H9 (cell line): ENCODE results near the gene APBB2. TPM values are rescaled to one million over a fixed set of nuclear protein-coding genes. Genes with fewer than 3 reads are reported as not detected.

Experiments
- DNase-seq: peaks from one replicate; pipeline ENCODE4 v3.0.0-alpha.2; 2017
- H2AFZ ChIP-seq: one replicate; pipeline ENCODE4 v1.6.1; 2013; ENCODE audit warnings: mild to moderate bottlenecking, low read length, control low read depth, moderate library complexity
- H2AK5ac ChIP-seq: 2 replicates; pipeline ENCODE4 v1.6.1; 2013; ENCODE audit warnings: low read length, control low read depth, mixed read lengths; ENCODE audit not compliant: insufficient read length
- H2BK120ac ChIP-seq: one replicate; pipeline ENCODE4 v1.6.1; 2013; ENCODE audit warnings: low read depth, mild to moderate bottlenecking, low read length, control low read depth, inconsistent platforms; ENCODE audit not compliant: poor library complexity, severe bottlenecking
- H2BK12ac ChIP-seq: 2 replicates; pipeline ENCODE4 v1.6.1; 2013; ENCODE audit warnings: low read length, control low read depth, mixed read lengths, low read depth; ENCODE audit not compliant: insufficient read length
- H2BK15ac ChIP-seq: 2 replicates; pipeline ENCODE4 v1.6.1; 2013; ENCODE audit warnings: low read depth, low read length, control low read depth
- H2BK20ac ChIP-seq: one replicate; pipeline ENCODE4 v1.6.1; 2013; ENCODE audit warnings: low read depth, mild to moderate bottlenecking, low read length, control low read depth, inconsistent platforms; ENCODE audit not compliant: poor library complexity, severe bottlenecking
- H2BK5ac ChIP-seq: 2 replicates; pipeline ENCODE4 v1.6.1; 2013; ENCODE audit warnings: low read length, control low read depth, mixed read lengths; ENCODE audit not compliant: insufficient read length
- H3K14ac ChIP-seq: 2 replicates; pipeline ENCODE4 v1.6.1; 2013; ENCODE audit warnings: low read length, control low read depth; ENCODE audit not compliant: insufficient read depth
- H3K18ac ChIP-seq: 2 replicates; pipeline ENCODE4 v1.6.1; 2013; ENCODE audit warnings: low read depth, mild to moderate bottlenecking, mixed read lengths, low read length, control low read depth; ENCODE audit not compliant: insufficient read length
- H3K23ac ChIP-seq: 2 replicates; pipeline ENCODE4 v1.6.1; 2013; ENCODE audit warnings: low read length, control low read depth, mixed read lengths, low read depth; ENCODE audit not compliant: insufficient read length
- H3K23me2 ChIP-seq: 2 replicates; pipeline ENCODE4 v1.6.1; 2013; ENCODE audit warnings: low read depth, mild to moderate bottlenecking, mixed read lengths, low read length, control low read depth; ENCODE audit not compliant: insufficient read length, poor library complexity, severe bottlenecking
- H3K27ac ChIP-seq: 2 replicates; pipeline ENCODE4 v1.5.1; 2013; ENCODE audit warnings: low read length, control low read depth, mixed read lengths, low read depth; ENCODE audit not compliant: insufficient read length
- H3K27me3 ChIP-seq: 2 replicates; pipeline ENCODE4 v1.6.1; 2013; ENCODE audit warnings: low read length, control low read depth, inconsistent platforms; ENCODE audit not compliant: insufficient read depth
- H3K4ac ChIP-seq: 2 replicates; pipeline ENCODE4 v1.6.1; 2013; ENCODE audit warnings: low read depth, mild to moderate bottlenecking, control low read depth, inconsistent platforms, low read length, moderate library complexity
- H3K4me1 ChIP-seq: 2 replicates; pipeline ENCODE4 v1.6.1; 2013; ENCODE audit warnings: low read length, control low read depth, inconsistent platforms; ENCODE audit not compliant: insufficient read depth
- H3K4me2 ChIP-seq: 2 replicates; pipeline ENCODE4 v1.6.1; 2013; ENCODE audit warnings: low read length, control low read depth, mixed read lengths; ENCODE audit not compliant: insufficient read length, insufficient read depth
- H3K56ac ChIP-seq: 2 replicates; pipeline ENCODE4 v1.6.1; 2013; ENCODE audit warnings: low read depth, mild to moderate bottlenecking, mixed read lengths, low read length, control low read depth; ENCODE audit not compliant: insufficient read length
- H3K79me1 ChIP-seq: 2 replicates; pipeline ENCODE4 v1.6.1; 2013; ENCODE audit warnings: low read depth, mild to moderate bottlenecking, moderate library complexity, low read length, control low read depth, inconsistent platforms; ENCODE audit not compliant: insufficient read depth, poor library complexity, severe bottlenecking
- H3K79me2 ChIP-seq: 2 replicates; pipeline ENCODE4 v1.6.1; 2013; ENCODE audit warnings: low read length, control low read depth, inconsistent platforms; ENCODE audit not compliant: insufficient read depth
- H3K9ac ChIP-seq: 2 replicates; pipeline ENCODE4 v1.6.1; 2013; ENCODE audit warnings: low read length, control low read depth, mixed read lengths; ENCODE audit not compliant: insufficient read length; ENCODE audit errors: extremely low read depth
- H3K9me3 ChIP-seq: one replicate; pipeline ENCODE4 v1.6.1; 2013; ENCODE audit warnings: low read depth, low read length, inconsistent platforms; ENCODE audit not compliant: control insufficient read depth
- H3T11ph ChIP-seq: one replicate; pipeline ENCODE4 v1.6.1; 2013; ENCODE audit warnings: mild to moderate bottlenecking, low read length, control low read depth, inconsistent platforms
- H4K20me1 ChIP-seq: one replicate; pipeline ENCODE4 v1.6.1; 2013; ENCODE audit not compliant: control insufficient read depth, insufficient read length, insufficient read depth
- H4K5ac ChIP-seq: 2 replicates; pipeline ENCODE4 v1.6.1; 2013; ENCODE audit warnings: low read depth, mild to moderate bottlenecking, mixed read lengths, low read length, control low read depth; ENCODE audit not compliant: insufficient read length
- H4K8ac ChIP-seq: replicated peaks from 2 replicates; pipeline ENCODE4 v1.6.1; 2013; ENCODE audit warnings: low read length, control low read depth, mixed read lengths, low read depth; ENCODE audit not compliant: insufficient read length
- H4K91ac ChIP-seq: 2 replicates; pipeline ENCODE4 v1.6.1; 2013; ENCODE audit warnings: low read depth, mild to moderate bottlenecking, moderate library complexity, mixed read lengths, low read length, control low read depth; ENCODE audit not compliant: insufficient read length
- H3K27ac Mint-ChIP-seq, 3 experiments: 2 replicates in 2 of 3; 3 replicates in 1 of 3; pipeline ENCODE4 v1.8.0; 2020 to 2021; ENCODE audit warnings: mixed read lengths in 3 of 3, mild to moderate bottlenecking in 1 of 3, moderate library complexity in 1 of 3
- H3K27me3 Mint-ChIP-seq: 2 replicates; pipeline ENCODE4 v1.8.0; 2021; ENCODE audit warnings: low read depth, mild to moderate bottlenecking, moderate library complexity, mixed read lengths
- H3K36me3 Mint-ChIP-seq, 3 experiments: 2 replicates in 2 of 3; 3 replicates in 1 of 3; pipeline ENCODE4 v1.8.0; 2020 to 2021; ENCODE audit warnings: low read depth in 3 of 3, mixed read lengths in 3 of 3; ENCODE audit not compliant: insufficient read depth in 1 of 3
- H3K4me1 Mint-ChIP-seq, 2 experiments: 2 replicates each; pipeline ENCODE4 v1.8.0; 2020; ENCODE audit warnings: mixed read lengths in 2 of 2
- H3K4me3 Mint-ChIP-seq, 2 experiments: 2 replicates in 1 of 2; 3 replicates in 1 of 2; pipeline ENCODE4 v1.8.0; 2020 to 2021; ENCODE audit warnings: mild to moderate bottlenecking in 2 of 2, mixed read lengths in 2 of 2, moderate library complexity in 1 of 2
- H3K9me3 Mint-ChIP-seq, 2 experiments: 2 replicates in 1 of 2; 3 replicates in 1 of 2; pipeline ENCODE4 v1.8.0; 2020; ENCODE audit warnings: mild to moderate bottlenecking in 2 of 2, mixed read lengths in 2 of 2, moderate library complexity in 1 of 2
- WGBS: extraction: QIAGEN DNeasy Blood & Tissue Kit; methylation state at CpG from one replicate; pipeline ENCODE4 v1.1.7; 2013; ENCODE audit warnings: missing lambda C conversion rate, low lambda C conversion rate, mixed read lengths; ENCODE audit not compliant: insufficient read length; ENCODE audit errors: extremely low coverage; 5-methylcytosine and 5-hydroxymethylcytosine counted together
- total RNA-seq: library from RNA; stranded (reverse); gene quantifications from 2 replicates; pipeline ENCODE4 v1.2.1, GENCODE V29; 2021
- TF ChIP-seq, protein P1 (sequence below): fragments of 200-600 bp; sonication (generic); conservative IDR thresholded peaks from 3 replicates; pipeline ENCODE4 v1.8.0; 2021; ENCODE audit warnings: antibody characterized with exemption, mild to moderate bottlenecking

The APBB2 gene
- total RNA-seq, 1 experiment from 2014 or later: 39.6 TPM

DNA sequence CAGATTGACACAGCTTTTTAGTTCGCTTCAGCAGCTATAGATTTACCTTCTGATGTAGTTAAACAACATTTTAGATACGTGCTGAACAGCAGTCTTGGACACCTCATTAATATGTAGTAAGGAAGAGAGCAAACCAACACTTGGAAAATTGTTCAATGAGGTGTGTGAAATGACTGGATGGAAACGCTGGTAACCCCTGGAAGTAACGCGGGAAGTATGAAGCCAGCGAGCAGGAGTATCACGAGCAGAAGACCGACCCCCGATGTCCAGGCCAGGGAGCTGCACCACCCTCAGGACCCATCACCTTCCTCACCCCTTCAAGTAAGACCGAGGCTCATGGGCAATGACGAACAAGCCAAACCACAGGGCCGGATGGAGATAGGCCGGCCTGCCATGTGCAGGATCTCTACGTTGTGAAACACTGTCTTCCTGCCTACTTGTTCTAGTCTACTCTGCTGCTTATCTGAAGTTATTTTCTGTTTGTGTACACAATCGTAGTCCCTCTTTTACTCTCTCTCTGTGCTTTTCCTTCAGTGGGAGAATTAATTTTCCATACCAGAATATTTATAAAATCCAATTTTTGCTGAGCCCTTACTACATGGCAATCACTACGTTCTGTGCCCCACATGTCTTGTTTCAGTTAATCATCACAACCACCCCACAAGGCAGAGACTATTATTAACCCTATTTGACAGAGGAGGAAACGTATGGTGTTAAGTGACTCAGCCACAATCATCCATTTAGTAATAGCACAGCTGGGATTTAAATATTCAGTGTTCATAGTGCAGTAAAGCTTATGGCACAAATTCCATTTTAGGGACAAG lies 221.7 kb downstream of the APBB2 start:
- H2BK20ac ChIP-seq: no peak overlapping the region
- H3K23ac ChIP-seq: no peak overlapping the region
- Mint-ChIP-seq H3K36me3 (no peaks in the 10 kb centered on the region), H3K27me3 (no peaks in the 10 kb centered on the region), H3K4me3 (no peak overlapping the region), H3K27ac (no peak overlapping the region), H3K9me3 (no peaks in the 10 kb centered on the region), H3K4me1 (peaks cover 5 to 8% of the 10 kb centered on the region in 2 experiments)
- no peaks in the 10 kb centered on the region for H3K27me3 ChIP-seq
- H3K4me2 ChIP-seq: no peak overlapping the region
- no CpG with 5 or more reads among the region's 17 CpGs for WGBS
- H3K9ac ChIP-seq: no peak overlapping the region
- TF ChIP-seq, protein P1, sequence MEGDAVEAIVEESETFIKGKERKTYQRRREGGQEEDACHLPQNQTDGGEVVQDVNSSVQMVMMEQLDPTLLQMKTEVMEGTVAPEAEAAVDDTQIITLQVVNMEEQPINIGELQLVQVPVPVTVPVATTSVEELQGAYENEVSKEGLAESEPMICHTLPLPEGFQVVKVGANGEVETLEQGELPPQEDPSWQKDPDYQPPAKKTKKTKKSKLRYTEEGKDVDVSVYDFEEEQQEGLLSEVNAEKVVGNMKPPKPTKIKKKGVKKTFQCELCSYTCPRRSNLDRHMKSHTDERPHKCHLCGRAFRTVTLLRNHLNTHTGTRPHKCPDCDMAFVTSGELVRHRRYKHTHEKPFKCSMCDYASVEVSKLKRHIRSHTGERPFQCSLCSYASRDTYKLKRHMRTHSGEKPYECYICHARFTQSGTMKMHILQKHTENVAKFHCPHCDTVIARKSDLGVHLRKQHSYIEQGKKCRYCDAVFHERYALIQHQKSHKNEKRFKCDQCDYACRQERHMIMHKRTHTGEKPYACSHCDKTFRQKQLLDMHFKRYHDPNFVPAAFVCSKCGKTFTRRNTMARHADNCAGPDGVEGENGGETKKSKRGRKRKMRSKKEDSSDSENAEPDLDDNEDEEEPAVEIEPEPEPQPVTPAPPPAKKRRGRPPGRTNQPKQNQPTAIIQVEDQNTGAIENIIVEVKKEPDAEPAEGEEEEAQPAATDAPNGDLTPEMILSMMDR: no peak
- no peak overlapping the region for H3T11ph ChIP-seq
- H2AK5ac ChIP-seq: no peak overlapping the region
- H3K4me1 ChIP-seq: no peaks in the 10 kb centered on the region
- H3K9me3 ChIP-seq: no peaks in the 10 kb centered on the region
- no peaks in the 10 kb centered on the region for H3K23me2 ChIP-seq
- no peak overlapping the region for H3K27ac ChIP-seq
- no peak overlapping the region for H3K14ac ChIP-seq
- no peaks in the 10 kb centered on the region for H4K20me1 ChIP-seq
- H4K5ac ChIP-seq: no peak overlapping the region
- DNase-seq: no peak
- H3K56ac ChIP-seq: no peak overlapping the region
- H2BK15ac ChIP-seq: no peak overlapping the region
- no peaks in the 10 kb centered on the region for H3K79me2 ChIP-seq
- no peaks in the 10 kb centered on the region for H3K79me1 ChIP-seq
- H2BK120ac ChIP-seq: no peak overlapping the region
- no peak overlapping the region for H4K91ac ChIP-seq
- no peak overlapping the region for H2BK12ac ChIP-seq
- H2AFZ ChIP-seq: no peak overlapping the region
- no peak overlapping the region for H2BK5ac ChIP-seq
- H3K18ac ChIP-seq: no peak overlapping the region
- H4K8ac ChIP-seq: no peak overlapping the region
- H3K4ac ChIP-seq: no peak overlapping the region
